Smooth muscle cell (in vitro differentiated cells): ENCODE measurements around the gene NAGPA. TPM values are rescaled to one million over a fixed set of nuclear protein-coding genes. Genes with fewer than 3 reads are reported as not detected.

Source experiments
- DNase-seq: peaks from one replicate; lab custom pipeline; 2025; ENCODE audit not compliant: unreplicated experiment; lab: John Stamatoyannopoulos, UW
- H2AFZ ChIP-seq: fragments of 200-600 bp; sonication (generic); 2 replicates; pipeline ENCODE4 v1.6.0; 2016; ENCODE audit warnings: antibody characterized with exemption, low read depth, mild to moderate bottlenecking
- H3F3A ChIP-seq: fragments of 200-600 bp; sonication (generic); 2 replicates; pipeline ENCODE4 v1.6.0; 2017; ENCODE audit warnings: antibody characterized with exemption, low read depth
- H3K27ac ChIP-seq: fragments of 200-600 bp; sonication (generic); 2 replicates; pipeline ENCODE4 v1.5.1; 2016; ENCODE audit warnings: low read depth, mild to moderate bottlenecking
- H3K27me3 ChIP-seq: fragments of 200-600 bp; sonication (generic); 2 replicates; pipeline ENCODE4 v1.6.1; 2016; ENCODE audit warnings: low read depth, mild to moderate bottlenecking
- H3K36me3 ChIP-seq: fragments of 200-600 bp; sonication (generic); 2 replicates; pipeline ENCODE4 v1.5.1; 2016; ENCODE audit warnings: low read depth
- H3K4me1 ChIP-seq: fragments of 200-600 bp; sonication (generic); 2 replicates; pipeline ENCODE4 v1.5.1; 2016; ENCODE audit warnings: low read depth
- H3K4me2 ChIP-seq: fragments of 200-600 bp; sonication (generic); 2 replicates; pipeline ENCODE4 v1.6.0; 2016; ENCODE audit warnings: mild to moderate bottlenecking
- H3K4me3 ChIP-seq: fragments of 200-600 bp; sonication (generic); 2 replicates; pipeline ENCODE4 v1.5.1; 2016; ENCODE audit warnings: mild to moderate bottlenecking
- H3K79me2 ChIP-seq: fragments of 200-600 bp; sonication (generic); 2 replicates; pipeline ENCODE4 v1.6.0; 2016; ENCODE audit warnings: low read depth, mild to moderate bottlenecking
- H3K9ac ChIP-seq: fragments of 200-600 bp; sonication (generic); 2 replicates; pipeline ENCODE4 v1.6.0; 2016; ENCODE audit warnings: low read depth
- H3K9me3 ChIP-seq: fragments of 200-600 bp; sonication (generic); replicated peaks from 2 replicates; pipeline ENCODE4 v1.5.1; 2016; ENCODE audit warnings: low read depth
- H4K20me1 ChIP-seq: fragments of 200-600 bp; sonication (generic); 2 replicates; pipeline ENCODE4 v1.6.0; 2016; ENCODE audit warnings: low read depth
- CTCF ChIP-seq: fragments of 200-600 bp; sonication (generic); IDR thresholded peaks from 2 replicates; pipeline ENCODE4 v1.5.1; 2017; ENCODE audit warnings: borderline replicate concordance, mild to moderate bottlenecking, antibody characterized with exemption; ENCODE audit not compliant: insufficient read depth, poor library complexity, severe bottlenecking
- WGBS: methylation state at CpG from one replicate; pipeline ENCODE4 v1.1.7; 2016; ENCODE audit warnings: low lambda C conversion rate; 5-methylcytosine and 5-hydroxymethylcytosine counted together
- polyA plus RNA-seq: library from polyadenylated mRNA; unstranded; fragments of >200 nt; fragmentation: Nextera tagmentation; extraction: Ambion mirVana; gene quantifications from 2 replicates; pipeline ENCODE4 v1.2.1, GENCODE V29; 2016
- total RNA-seq: library from RNA; depleted of rRNA; stranded (reverse); fragments of >200 nt; gene quantifications from 2 replicates; pipeline ENCODE4 v1.2.3, GENCODE V29; 2014

NAGPA gene
- total and polyA plus RNA-seq, 2 experiments from 2014 or later, result 3.8 to 5.4 TPM

GRCh38 chr16:5065813-5066212, 32.1 kb upstream of the NAGPA start, which contains the start of gene C16orf89:
Gene C16orf89 (minus strand): TSS chr16:5065956. CDS start chr16:5065908, 48 bp downstream.
- no peaks in the 10 kb centered on the region for H3K79me2 ChIP-seq
- TF ChIP-seq CTCF, result no peak
- WGBS, result 84% methylated on average over 10 of the region's 10 CpGs
- H3K27me3 ChIP-seq, result no peaks in the 10 kb centered on the region
- H3F3A ChIP-seq, result no peaks in the 10 kb centered on the region
- H4K20me1 ChIP-seq, result no peaks in the 10 kb centered on the region
- no peak within 1 kb of the TSS for H2AFZ ChIP-seq
- DNase-seq, result no peak
- no peaks in the 10 kb centered on the region for H3K9me3 ChIP-seq
- no peak within 1 kb of the TSS for H3K27ac ChIP-seq
- no peak within 1 kb of the TSS for H3K4me3 ChIP-seq
- no peak within 1 kb of the TSS for H3K4me2 ChIP-seq
- no peaks in the 10 kb centered on the region for H3K36me3 ChIP-seq
- H3K9ac ChIP-seq, result no peak within 1 kb of the TSS
- no peaks in the 10 kb centered on the region for H3K4me1 ChIP-seq

- Histone ChIP-seq H4K20me1 (no peaks in the 10 kb centered on the region), H3K4me3 (no peak overlapping the region), H3K27ac (no peak overlapping the region), H3K4me1 (no peaks in the 10 kb centered on the region), H3K9ac (no peak overlapping the region), H2AFZ (no peak overlapping the region), H3K4me2 (no peak overlapping the region), H3K27me3 (no peaks in the 10 kb centered on the region), H3F3A (no peaks in the 10 kb centered on the region), H3K9me3 (no peaks in the 10 kb centered on the region), H3K79me2 (no peaks in the 10 kb centered on the region), H3K36me3 (no peaks in the 10 kb centered on the region)
- no peak for DNase-seq
- WGBS, result 79% methylated on average over 8 of the region's 8 CpGs
- no peak for TF ChIP-seq CTCF
Observed at GRCh38 chr16:5065326-5065725, 31.6 kb upstream of the NAGPA start.

GRCh38 chr16:5064915-5065314, 31.2 kb upstream of the NAGPA start:
- H3K36me3 ChIP-seq, result no peaks in the 10 kb centered on the region
- H3K4me2 ChIP-seq, result no peak overlapping the region
- H3K9ac ChIP-seq, result no peak overlapping the region
- no peak overlapping the region for H3K4me3 ChIP-seq
- H3K9me3 ChIP-seq, result no peaks in the 10 kb centered on the region
- H3K27me3 ChIP-seq, result no peaks in the 10 kb centered on the region
- DNase-seq, result no peak
- H3K4me1 ChIP-seq, result peaks cover 2% of the 10 kb centered on the region
- no peak for TF ChIP-seq CTCF
- no peak overlapping the region for H2AFZ ChIP-seq
- H3F3A ChIP-seq, result no peaks in the 10 kb centered on the region
- no peaks in the 10 kb centered on the region for H4K20me1 ChIP-seq
- WGBS, result 96% methylated on average over 7 of the region's 7 CpGs
- H3K27ac ChIP-seq, result no peak overlapping the region
- H3K79me2 ChIP-seq, result no peaks in the 10 kb centered on the region
